ENCODE results near the gene ATP2A2.
"Not testable (repeated sequence)": the region's sequence is repeated elsewhere in the genome, so short reads cannot be mapped to it uniquely, and the experiment has no call there.

ATP2A2 gene

GRCh38 chr12:110371408-110372055 lies 90.5 kb downstream of the ATP2A2 start:
- peak overlapping the region; percentile 71 for H3K27ac ChIP-seq
- ChIA-PET CTCF (interaction anchor here (0.6 to 1.0 kb wide), 3 partner anchors 16 to 62 kb away, joined by 3 to 8 read pairs (median 4); no protein-coding TSS in a partner anchor), POLR2A (ENCODE audit: low non-redundant PET) (interaction anchor here (0.5 to 0.7 kb wide), 2 partner anchors 19 to 233 kb away, joined by 3 read pairs; no protein-coding TSS in a partner anchor)
- no peak for TF ChIP-seq CTCF (conservative IDR thresholded peaks at IDR 0.05; ENCODE audit: low read depth)
- no peak for DNase-seq (ENCODE audit: low spot score)

- no peak for TF ChIP-seq CTCF (conservative IDR thresholded peaks at IDR 0.05; ENCODE audit: low read depth)
- peak overlapping the region; percentile 71 for H3K27ac ChIP-seq
- POLR2A ChIA-PET (ENCODE audit: low non-redundant PET), result interaction anchor here (0.7 kb wide), 1 partner anchor 19 kb away, joined by 3 read pairs; no protein-coding TSS in a partner anchor
- DNase-seq (ENCODE audit: low spot score), result no peak
- CTCF ChIA-PET, result interaction anchor here (1.0 kb wide), 1 partner anchor 27 kb away, joined by 3 read pairs; no protein-coding TSS in a partner anchor
Measured at GRCh38 chr12:110372056-110372425, 91.0 kb downstream of the ATP2A2 start.

GRCh38 chr12:110373025-110373424 lies 92.0 kb downstream of the ATP2A2 start:
- no peak overlapping the region for H3K27ac ChIP-seq
- no peak for TF ChIP-seq CTCF (conservative IDR thresholded peaks at IDR 0.05; ENCODE audit: low read depth)
- CTCF ChIA-PET, result interaction anchor here (0.7 to 1.2 kb wide), 2 partner anchors 19 to 117 kb away, joined by 4 read pairs; no protein-coding TSS in a partner anchor
- DNase-seq (ENCODE audit: low spot score), result no peak
- POLR2A ChIA-PET (ENCODE audit: low non-redundant PET), result no interaction called here

- CTCF ChIA-PET, result interaction anchor here (0.7 to 1.2 kb wide), 2 partner anchors 19 to 117 kb away, joined by 4 read pairs; no protein-coding TSS in a partner anchor
- DNase-seq (ENCODE audit: low spot score), result no peak
- no peak for TF ChIP-seq CTCF (conservative IDR thresholded peaks at IDR 0.05; ENCODE audit: low read depth)
- H3K27ac ChIP-seq, result no peak overlapping the region; the same call in 1 of the 2 replicates
- POLR2A ChIA-PET (ENCODE audit: low non-redundant PET), result no interaction called here
Measured at GRCh38 chr12:110373425-110373824, 92.4 kb downstream of the ATP2A2 start.

- DNase-seq (ENCODE audit: low spot score), result no peak
- ChIA-PET POLR2A (ENCODE audit: low non-redundant PET) (no interaction called here), CTCF (interaction anchor here (0.7 to 1.2 kb wide), 2 partner anchors 20 to 260 kb away, joined by 3 to 4 read pairs; no protein-coding TSS in a partner anchor)
- H3K27ac ChIP-seq, result no peak overlapping the region; the same call in 1 of the 2 replicates
- no peak for TF ChIP-seq CTCF (conservative IDR thresholded peaks at IDR 0.05; ENCODE audit: low read depth)
Measured at GRCh38 chr12:110373962-110374611, 93.0 kb downstream of the ATP2A2 start.

GRCh38 chr12:110378131-110378790 lies 97.2 kb downstream of the ATP2A2 start:
- POLR2A ChIA-PET (ENCODE audit: low non-redundant PET); H3K27ac ChIP-seq; DNase-seq (ENCODE audit: low spot score): not testable (repeated sequence)
- CTCF ChIA-PET, result interaction anchor here (0.6 to 1.5 kb wide), 2 partner anchors 53 to 398 kb away, joined by 3 to 4 read pairs; no protein-coding TSS in a partner anchor

Measured in RWPE1 (cell line).